Measurements from ENCODE around the gene MAPKBP1.
"Not testable (repeated sequence)": the region's sequence is repeated elsewhere in the genome, so short reads cannot be mapped to it uniquely, and the experiment has no call there.

The MAPKBP1 gene

DNA sequence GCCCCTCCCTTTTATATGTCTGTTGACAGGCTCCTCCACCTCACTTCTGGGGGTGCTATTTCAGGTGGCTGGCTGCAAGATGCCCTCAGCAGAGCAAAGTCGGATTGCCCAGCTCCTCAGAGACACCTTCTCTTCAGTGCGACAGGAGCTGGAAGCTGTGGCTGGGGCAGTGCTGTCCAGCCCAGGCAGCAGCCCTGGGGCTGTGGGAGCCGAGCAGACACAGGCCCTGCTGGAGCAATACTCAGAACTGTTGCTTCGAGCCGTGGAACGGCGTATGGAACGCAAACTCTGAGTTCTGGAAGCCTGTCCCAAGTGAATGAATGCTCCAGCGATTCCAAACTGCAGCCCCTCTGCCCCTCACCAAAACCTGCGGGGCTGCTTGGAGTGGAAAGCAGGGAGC lies 50.9 kb downstream of the MAPKBP1 start:
- no peak for TF ChIP-seq ZFX (IDR thresholded peaks at IDR 0.05; ENCODE audit: borderline replicate concordance)
- TF ChIP-seq, protein P1, sequence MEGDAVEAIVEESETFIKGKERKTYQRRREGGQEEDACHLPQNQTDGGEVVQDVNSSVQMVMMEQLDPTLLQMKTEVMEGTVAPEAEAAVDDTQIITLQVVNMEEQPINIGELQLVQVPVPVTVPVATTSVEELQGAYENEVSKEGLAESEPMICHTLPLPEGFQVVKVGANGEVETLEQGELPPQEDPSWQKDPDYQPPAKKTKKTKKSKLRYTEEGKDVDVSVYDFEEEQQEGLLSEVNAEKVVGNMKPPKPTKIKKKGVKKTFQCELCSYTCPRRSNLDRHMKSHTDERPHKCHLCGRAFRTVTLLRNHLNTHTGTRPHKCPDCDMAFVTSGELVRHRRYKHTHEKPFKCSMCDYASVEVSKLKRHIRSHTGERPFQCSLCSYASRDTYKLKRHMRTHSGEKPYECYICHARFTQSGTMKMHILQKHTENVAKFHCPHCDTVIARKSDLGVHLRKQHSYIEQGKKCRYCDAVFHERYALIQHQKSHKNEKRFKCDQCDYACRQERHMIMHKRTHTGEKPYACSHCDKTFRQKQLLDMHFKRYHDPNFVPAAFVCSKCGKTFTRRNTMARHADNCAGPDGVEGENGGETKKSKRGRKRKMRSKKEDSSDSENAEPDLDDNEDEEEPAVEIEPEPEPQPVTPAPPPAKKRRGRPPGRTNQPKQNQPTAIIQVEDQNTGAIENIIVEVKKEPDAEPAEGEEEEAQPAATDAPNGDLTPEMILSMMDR (IDR thresholded peaks at IDR 0.05) = no peak
- H3K27ac ChIP-seq = no peak overlapping the region

DNA sequence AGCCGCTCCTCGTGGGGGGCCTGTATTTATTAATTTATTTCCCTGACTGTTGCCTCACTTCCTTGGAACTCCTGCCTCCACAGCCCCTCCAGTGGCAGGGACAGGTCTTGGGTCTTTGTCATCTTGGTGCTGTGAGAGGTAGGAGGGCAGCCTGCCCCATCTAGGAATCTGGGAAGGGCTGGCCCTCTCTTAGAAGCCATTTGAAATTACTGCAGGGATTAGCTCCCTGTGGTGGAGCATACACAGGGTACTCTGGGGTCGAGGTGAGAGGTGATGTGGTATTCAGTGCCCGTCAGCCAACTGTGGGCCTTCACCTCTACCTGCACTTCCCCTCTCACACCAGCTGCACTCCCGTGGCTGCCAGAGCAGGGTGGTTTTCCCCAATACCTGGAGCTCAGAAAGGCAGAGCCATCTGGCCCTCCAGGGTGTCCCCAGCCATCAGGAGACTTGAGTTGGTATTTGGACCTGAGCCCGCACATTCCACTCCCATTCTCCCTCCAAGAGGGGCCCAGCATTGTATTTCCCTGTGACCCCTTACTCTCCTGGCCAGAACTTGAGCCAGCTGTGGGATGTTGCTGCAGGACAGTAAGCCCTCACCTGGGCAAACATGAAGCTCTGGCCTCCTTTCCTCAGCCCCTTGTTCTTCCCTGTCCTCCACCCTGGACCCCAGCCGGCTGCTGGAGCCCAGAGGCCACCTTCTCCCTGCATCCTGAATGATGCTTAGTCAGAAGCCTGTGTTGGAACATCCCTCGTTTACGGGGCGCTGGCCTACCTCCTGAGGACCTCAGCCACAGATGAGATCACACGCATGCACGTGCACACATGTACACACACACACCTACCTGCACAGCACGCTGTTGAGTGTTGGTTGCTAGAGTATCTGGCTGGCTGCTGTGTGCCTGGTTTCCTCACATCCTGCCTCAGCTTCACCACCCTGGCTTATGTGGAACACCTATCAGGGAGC lies 51.6 kb downstream of the MAPKBP1 start:
- TF ChIP-seq, protein P1 (IDR thresholded peaks at IDR 0.05) = no peak
- no peak for TF ChIP-seq ZFX (IDR thresholded peaks at IDR 0.05; ENCODE audit: borderline replicate concordance)
- no peak overlapping the region for H3K27ac ChIP-seq

DNA sequence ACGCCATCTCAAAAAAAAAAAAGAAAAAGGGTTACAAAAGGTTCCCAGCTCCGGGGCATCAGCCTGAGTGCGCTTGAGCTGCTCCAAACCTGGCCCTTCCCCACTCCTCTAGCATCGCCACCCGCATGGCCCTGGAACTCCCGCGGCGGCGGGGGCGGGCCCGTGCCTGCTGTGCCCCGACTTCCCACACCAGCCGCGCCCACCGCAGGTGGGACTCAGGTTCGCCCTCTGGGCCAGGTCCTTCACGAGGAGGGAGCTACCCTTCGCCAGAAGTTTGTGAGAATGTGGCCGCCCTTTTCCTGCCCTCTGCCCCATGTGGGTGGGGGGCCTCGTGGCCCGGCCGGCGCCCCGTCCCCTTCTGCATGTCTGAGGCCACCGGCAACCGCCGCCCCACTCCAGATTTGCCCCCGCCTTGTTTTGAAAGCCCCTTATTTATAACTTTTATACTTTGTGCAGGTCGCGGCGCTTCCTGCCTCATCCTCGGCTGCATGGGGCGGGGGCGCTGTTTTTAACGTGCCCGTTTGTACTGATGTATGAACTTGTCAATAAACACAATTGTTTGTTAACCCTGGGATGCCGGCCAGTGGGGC lies 53.1 kb downstream of the MAPKBP1 start:
- no peak for TF ChIP-seq ZFX (IDR thresholded peaks at IDR 0.05; ENCODE audit: borderline replicate concordance)
- TF ChIP-seq, protein P1 (IDR thresholded peaks at IDR 0.05) = peak; percentile 51
- H3K27ac ChIP-seq = no peak overlapping the region; the same call in 1 of the 2 replicates

DNA sequence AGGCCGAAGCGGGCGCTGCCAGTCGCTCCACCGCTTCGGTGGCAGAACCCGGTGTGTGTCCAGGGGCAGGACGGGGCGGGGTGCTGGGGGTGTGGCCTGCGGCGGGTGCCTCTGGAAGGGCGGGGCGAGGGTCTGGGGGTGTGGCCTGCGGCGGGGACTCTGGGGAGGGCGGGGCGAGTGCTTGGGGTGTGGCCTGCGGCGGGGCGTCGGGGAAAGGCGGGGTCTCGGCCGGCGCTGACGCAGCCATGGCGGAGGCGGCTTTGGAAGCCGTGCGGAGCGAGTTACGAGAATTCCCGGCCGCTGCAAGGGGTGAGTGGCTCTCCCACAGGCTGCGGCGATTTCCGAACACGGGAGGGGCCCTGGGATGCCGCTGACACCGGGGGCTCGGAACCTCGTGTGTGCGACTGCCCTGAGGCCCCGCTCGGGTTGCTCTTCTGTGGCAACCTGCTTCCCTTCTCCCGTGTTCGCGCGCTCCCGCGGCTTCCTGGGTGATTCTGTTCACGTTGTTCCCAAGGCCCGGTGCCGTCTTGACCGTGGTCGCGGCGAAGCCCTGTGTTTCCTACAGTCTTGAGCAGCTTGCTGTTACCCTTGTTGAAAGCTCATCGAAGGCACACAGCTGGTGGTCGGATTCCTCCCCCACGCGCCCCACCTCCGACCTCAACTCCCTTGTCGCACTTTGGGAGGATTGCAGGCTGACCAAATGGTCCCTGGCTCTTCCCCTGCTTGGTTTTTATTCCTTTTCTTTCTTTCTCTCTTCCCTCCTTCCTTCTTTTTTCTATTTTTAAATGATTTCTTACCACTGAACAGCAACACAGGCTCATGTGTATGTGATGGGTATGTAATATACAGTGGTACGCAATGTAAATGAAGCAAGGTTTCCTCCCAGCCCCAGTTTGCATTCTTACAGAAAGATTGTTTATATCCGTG lies 53.9 kb downstream of the MAPKBP1 start, which contains the start of gene JMJD7:
TSS of gene JMJD7 (plus strand) at position 213 of the 927 bp plus-strand sequence. CDS start at position 246, 33 bp downstream.
- H3K27ac ChIP-seq = peak within 1 kb of the TSS; percentile 55
- no peak for TF ChIP-seq ZFX (IDR thresholded peaks at IDR 0.05; ENCODE audit: borderline replicate concordance)
- TF ChIP-seq, protein P1 (IDR thresholded peaks at IDR 0.05) = no peak; the same call in 1 of the 2 replicates

DNA sequence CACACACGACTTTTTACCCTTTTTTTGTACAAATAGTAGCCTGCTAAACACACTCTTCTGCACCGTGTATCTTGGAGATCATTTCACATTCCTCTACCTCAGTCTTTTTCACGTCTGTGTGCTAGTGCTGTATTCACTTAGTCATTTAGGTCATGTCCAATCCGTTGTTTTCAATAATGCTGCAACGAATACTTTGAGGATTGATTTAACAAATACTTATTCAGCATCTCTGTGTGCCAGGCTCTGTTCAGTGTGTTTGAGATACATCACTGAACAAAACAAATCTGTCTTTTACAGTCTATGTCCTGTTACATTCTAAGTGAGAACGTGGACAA lies 54.5 kb downstream of the MAPKBP1 start:
- no peak overlapping the region; the same call in 1 of the 2 replicates for H3K27ac ChIP-seq
- TF ChIP-seq ZFX (IDR thresholded peaks at IDR 0.05; ENCODE audit: borderline replicate concordance) = no peak
- TF ChIP-seq, protein P1 (IDR thresholded peaks at IDR 0.05) = no peak

DNA sequence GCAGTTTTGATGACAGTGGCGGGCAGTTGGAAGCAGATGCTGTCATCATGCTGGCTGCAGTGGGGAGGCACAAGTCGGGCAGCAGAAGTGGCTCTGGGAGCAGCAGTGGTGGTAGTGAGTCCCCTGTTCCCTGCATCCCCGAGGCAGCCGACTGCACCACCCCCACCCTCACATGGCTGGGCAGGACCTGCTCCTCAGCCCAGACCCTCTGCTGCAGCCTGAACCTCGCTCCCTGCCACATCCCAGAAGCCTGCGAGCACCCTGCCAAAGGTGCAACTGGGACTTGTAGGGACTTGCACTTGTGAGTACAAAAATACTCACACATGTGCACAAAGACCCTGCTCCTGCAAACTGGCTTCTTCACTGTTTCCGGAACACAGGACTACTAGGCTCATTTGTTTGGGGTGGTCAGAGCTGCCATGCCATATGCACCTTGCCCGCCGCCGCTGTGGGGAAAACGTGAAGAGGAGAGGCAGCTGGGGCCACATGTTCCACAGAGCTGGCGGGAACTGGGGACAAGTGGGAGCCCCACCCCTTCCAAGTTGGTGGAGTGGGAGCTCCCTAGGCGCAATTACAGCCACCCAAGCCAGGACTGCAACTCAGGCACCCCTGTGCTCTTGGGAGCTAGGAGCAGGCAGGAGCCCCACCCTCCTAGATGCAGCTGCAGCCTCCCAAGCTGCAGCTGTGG lies 55.8 kb downstream of the MAPKBP1 start:
- TF ChIP-seq, protein P1 (IDR thresholded peaks at IDR 0.05) = no peak
- TF ChIP-seq ZFX (IDR thresholded peaks at IDR 0.05; ENCODE audit: borderline replicate concordance) = no peak
- H3K27ac ChIP-seq = no peak overlapping the region

DNA sequence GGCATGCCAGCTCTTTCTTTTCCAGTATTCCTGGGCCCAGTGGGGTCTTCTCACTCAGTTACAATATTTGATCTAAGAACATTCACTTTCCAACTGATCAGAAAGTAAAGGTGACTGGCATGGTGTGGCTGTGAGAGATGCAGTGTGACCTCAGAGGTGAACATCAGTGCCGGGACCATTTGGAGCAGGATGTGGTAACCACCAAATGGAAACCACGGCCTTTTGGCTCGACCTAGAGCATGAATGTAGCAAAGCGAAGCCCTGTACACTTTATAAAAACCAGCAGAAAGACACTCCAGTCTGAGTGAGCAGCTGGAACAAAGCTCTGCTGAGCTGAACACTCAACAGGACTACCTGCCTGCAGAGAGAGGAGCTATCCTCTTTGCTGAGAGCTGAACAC lies 57.0 kb downstream of the MAPKBP1 start:
- not testable (repeated sequence) for H3K27ac ChIP-seq

Data from 22Rv1 (cell line).